ENCODE results near the gene CPNE7. TPM values are rescaled to one million over a fixed set of nuclear protein-coding genes. Genes with fewer than 3 reads are reported as not detected.

Gene CPNE7
- polyA plus RNA-seq, 3 donors: not detected

DNA sequence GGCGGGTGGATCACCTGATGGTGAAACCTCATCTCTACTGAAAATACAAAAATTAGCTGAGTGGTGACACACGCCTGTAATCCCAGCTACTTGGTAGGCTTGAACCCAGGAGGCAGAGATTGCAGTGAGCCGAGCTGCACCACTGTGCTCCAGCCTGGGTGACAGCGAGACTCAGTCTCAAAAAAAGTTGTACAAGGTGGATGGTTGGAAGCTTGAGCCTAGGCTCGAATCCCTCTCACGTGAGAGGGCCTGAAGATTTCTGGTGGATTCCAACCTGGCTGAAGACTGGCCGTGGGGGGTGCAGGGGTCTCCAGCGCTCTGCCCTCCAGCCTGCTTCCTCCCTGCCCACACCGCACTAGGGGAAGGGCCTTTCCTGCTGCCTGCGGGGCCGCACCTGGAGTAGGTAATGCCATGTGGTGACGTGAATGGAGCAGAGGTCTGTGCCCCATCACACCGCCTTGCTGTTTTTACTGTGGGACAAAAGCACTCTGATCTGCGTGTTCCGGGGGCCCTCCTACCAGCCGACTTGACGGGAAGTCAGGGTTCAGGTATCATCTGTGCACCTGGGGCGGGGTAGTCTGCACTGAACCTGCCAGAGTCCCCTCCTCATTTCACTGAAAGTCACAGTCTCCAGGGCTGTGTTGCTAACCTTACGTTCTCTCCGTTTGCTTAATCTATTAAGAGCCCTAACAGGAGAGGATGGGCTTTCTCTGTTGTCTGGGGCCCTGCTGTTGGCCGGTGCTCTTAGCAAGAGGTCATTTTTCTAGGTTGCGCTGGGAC lies 10.9 kb upstream of the CPNE7 start:
- Mint-ChIP-seq H3K36me3 (peaks cover 41 to 43% of the 10 kb centered on the region in 2 donors), H3K4me1 (peaks cover 54% of the 10 kb centered on the region), H3K4me3 (peak overlapping the region in 1 of 2 donors; percentile 57), H3K27ac (peak overlapping the region in 2 of 7 donors; percentile 5 to 30), H3K9me3 (no peaks in the 10 kb centered on the region), H3K27me3 (ENCODE audit: low read depth in 3 of 3) (peaks cover 5 to 7% (median 6%) of the 10 kb centered on the region in 3 donors)
- no peak overlapping the region for H2AFZ ChIP-seq (ENCODE audit: insufficient read depth, low read depth, low read length, poor library complexity, severe bottlenecking)
- peaks cover 29 to 51% of the 10 kb centered on the region in 2 donors for H3K4me1 ChIP-seq (ENCODE audit: control insufficient read depth in 1 of 2, insufficient read depth in 2 of 2, low read length in 2 of 2)
- H4K20me1 ChIP-seq (ENCODE audit: insufficient read depth, low read length): peaks cover 55% of the 10 kb centered on the region
- no peak overlapping the region for H3K9ac ChIP-seq (ENCODE audit: insufficient read depth, low read length, poor library complexity, severe bottlenecking)
- intact Hi-C loops (cut with micrococcal nuclease): loop anchor here in 1 of 2 donors (5.0 kb wide), 2 partner anchors 158 to 308 kb away; partner anchors contain the start of genes TCF25, VPS9D1 and ZNF276
- no peak overlapping the region for H3K4me3 ChIP-seq (replicated peaks in 1 of 3; ENCODE audit: low read depth in 2 of 3, low read length in 3 of 3)
- H3K27ac ChIP-seq (ENCODE audit: low read depth in 1 of 2, low read length in 2 of 2): no peak overlapping the region
- peaks cover 0 to 2% of the 10 kb centered on the region in 2 donors for H3K27me3 ChIP-seq (ENCODE audit: control insufficient read depth in 2 of 2, insufficient read depth in 2 of 2, low read length in 2 of 2)
- DNase-seq: no peak
- H3K9me3 ChIP-seq (replicated peaks in 1 of 2; ENCODE audit: control insufficient read depth in 1 of 2, insufficient read depth in 1 of 2, low read length in 2 of 2): no peaks in the 10 kb centered on the region
- no peak for TF ChIP-seq CTCF (IDR thresholded peaks at IDR 0.05)
- peaks cover 22% of the 10 kb centered on the region for H3K79me2 ChIP-seq (ENCODE audit: insufficient read depth, low read length)
- peaks cover 35 to 36% of the 10 kb centered on the region in 2 donors for H3K36me3 ChIP-seq (replicated peaks in 1 of 2; ENCODE audit: control insufficient read depth in 1 of 2, insufficient read depth in 2 of 2, low read length in 2 of 2)
- H3K4me2 ChIP-seq (replicated peaks; ENCODE audit: extremely low read depth, low read length, poor library complexity, severe bottlenecking): peak overlapping the region; percentile 71
- WGBS (ENCODE audit: insufficient coverage): 84% methylated on average over 9 of the region's 22 CpGs

DNA sequence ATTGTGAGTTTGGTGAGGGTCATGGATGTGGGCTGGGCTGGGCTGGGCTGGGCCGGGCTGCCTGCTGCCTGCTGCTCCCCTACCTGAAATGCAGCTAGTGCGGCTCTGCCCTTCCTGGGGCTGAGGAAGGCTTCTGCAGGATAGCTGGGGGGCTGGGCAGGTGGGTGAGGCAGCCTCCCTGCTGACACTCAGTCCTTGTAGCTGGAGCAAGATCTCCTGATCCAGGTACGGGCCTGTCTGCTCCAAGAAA lies 10.4 kb upstream of the CPNE7 start:
- 31% methylated on average over 3 of the region's 3 CpGs for WGBS (ENCODE audit: insufficient coverage)
- H3K4me3 ChIP-seq (replicated peaks in 1 of 3; ENCODE audit: low read depth in 2 of 3, low read length in 3 of 3): peak overlapping the region in 1 of 3 experiments; percentile 59
- peak overlapping the region; percentile 51 for H3K9ac ChIP-seq (ENCODE audit: insufficient read depth, low read length, poor library complexity, severe bottlenecking)
- H3K4me1 ChIP-seq (ENCODE audit: control insufficient read depth in 1 of 2, insufficient read depth in 2 of 2, low read length in 2 of 2): peaks cover 27 to 46% of the 10 kb centered on the region in 2 donors
- H3K27me3 ChIP-seq (ENCODE audit: control insufficient read depth in 2 of 2, insufficient read depth in 2 of 2, low read length in 2 of 2): peaks cover 0 to 2% of the 10 kb centered on the region in 2 donors
- no peaks in the 10 kb centered on the region for H3K9me3 ChIP-seq (replicated peaks in 1 of 2; ENCODE audit: control insufficient read depth in 1 of 2, insufficient read depth in 1 of 2, low read length in 2 of 2)
- Mint-ChIP-seq H3K9me3 (no peaks in the 10 kb centered on the region), H3K4me3 (peak overlapping the region; percentile 57 to 72), H3K36me3 (peaks cover 41 to 43% of the 10 kb centered on the region in 2 donors), H3K27me3 (ENCODE audit: low read depth in 3 of 3) (peaks cover 5 to 8% (median 6%) of the 10 kb centered on the region in 3 donors), H3K27ac (no peak overlapping the region), H3K4me1 (peaks cover 51% of the 10 kb centered on the region)
- no peak for TF ChIP-seq CTCF (IDR thresholded peaks at IDR 0.05)
- peaks cover 35 to 36% of the 10 kb centered on the region in 2 donors for H3K36me3 ChIP-seq (replicated peaks in 1 of 2; ENCODE audit: control insufficient read depth in 1 of 2, insufficient read depth in 2 of 2, low read length in 2 of 2)
- no peak overlapping the region for H2AFZ ChIP-seq (ENCODE audit: insufficient read depth, low read depth, low read length, poor library complexity, severe bottlenecking)
- no peak overlapping the region for H3K27ac ChIP-seq (ENCODE audit: low read depth in 1 of 2, low read length in 2 of 2)
- peaks cover 22% of the 10 kb centered on the region for H3K79me2 ChIP-seq (ENCODE audit: insufficient read depth, low read length)
- intact Hi-C loops (cut with micrococcal nuclease): no loop called here
- H3K4me2 ChIP-seq (replicated peaks; ENCODE audit: extremely low read depth, low read length, poor library complexity, severe bottlenecking): peak overlapping the region; percentile 71
- H4K20me1 ChIP-seq (ENCODE audit: insufficient read depth, low read length): peaks cover 55% of the 10 kb centered on the region
- no peak for DNase-seq
